CD4-positive, alpha-beta T cell treated with Interleukin-10 for 1 hour (primary cell): ENCODE data around the gene MYO9B.
"Not testable (repeated sequence)": the region's sequence is repeated elsewhere in the genome, so short reads cannot be mapped to it uniquely, and the experiment has no call there.

Experiments
- DNase-seq: peaks from one replicate; pipeline ENCODE4 v3.0.0-alpha.2; 2020

Gene MYO9B

DNA sequence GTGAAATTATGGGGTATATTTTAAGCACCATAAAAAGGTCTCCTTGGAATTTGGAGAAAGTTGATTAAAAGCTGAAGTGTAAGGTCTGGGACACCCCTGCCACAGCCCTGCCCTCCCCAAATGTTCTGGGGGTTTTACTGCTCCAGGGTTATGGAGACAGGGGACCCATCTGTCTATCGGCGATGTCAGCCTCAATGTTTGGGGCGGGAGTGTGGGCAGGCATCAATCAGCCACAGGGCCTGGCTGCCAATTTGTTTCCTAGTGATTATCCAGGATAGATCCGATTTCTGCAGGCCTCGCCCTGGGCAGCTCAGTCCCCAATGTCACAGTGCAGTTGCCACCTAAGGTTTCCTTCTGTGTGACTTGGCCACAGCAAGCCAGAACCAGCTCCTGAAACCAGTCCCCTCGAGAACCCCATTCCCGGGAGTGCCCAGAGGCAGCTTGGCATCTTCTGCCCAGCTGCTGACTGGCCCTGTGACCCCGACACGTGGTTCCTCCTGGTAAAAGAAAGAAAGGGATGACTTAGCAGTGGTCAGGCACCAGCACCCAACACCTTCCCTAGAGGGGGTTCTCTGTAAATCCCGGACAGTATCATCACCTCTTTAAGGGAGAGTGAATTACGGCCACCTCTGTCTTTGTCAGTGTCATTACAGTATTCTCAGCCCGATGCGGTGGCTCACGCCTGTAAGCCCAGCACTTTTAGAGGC, 41.6 kb downstream of the MYO9B start:
- DNase-seq: no peak

DNA sequence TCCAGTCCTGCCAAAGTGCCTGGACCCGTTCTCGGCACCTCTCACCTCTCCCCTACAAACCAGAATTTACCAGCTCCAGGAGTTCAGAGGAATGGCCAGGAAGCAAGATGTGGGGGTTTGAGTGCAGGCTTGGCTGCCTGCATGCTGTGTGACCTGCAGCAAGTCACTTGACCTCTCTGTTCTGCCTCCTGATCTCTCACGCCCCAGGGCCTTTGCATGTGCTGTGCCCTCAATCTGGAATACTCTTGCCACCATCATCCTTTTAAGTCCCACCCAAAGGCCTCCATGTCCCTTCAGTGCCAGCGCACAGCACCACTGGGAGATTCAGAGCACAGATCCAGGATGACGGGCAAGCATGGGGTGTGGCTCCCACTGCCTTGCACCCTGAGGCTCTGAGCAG, 43.4 kb downstream of the MYO9B start:
- DNase-seq: no peak

DNA sequence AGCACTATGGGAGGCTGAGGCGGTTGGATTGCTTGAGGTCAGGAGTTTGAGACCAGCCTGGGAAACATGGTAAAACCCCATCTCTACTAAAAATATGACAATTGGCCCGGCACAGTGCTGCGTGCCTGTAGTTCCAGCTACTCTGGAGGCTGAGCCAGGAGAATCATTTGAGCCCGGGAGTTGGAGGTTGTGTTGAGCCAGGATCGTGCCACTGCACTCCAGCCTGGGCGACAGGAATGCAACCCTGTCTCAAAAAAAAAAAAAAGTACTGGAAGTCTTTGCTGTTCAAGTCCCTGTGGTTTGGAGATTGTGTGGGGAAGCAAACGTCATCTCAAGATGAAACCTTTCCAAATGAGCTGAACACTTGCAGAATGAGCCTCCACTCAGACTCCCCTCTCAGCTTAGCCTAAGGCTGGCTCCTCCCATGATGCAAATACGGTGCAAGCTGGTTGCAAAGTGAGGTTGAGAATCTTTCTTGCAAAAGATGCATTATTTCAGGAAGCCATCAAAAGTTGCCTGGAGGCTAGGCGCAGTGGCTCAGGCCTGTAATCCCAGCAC, 46.2 kb downstream of the MYO9B start:
- no peak for DNase-seq

DNA sequence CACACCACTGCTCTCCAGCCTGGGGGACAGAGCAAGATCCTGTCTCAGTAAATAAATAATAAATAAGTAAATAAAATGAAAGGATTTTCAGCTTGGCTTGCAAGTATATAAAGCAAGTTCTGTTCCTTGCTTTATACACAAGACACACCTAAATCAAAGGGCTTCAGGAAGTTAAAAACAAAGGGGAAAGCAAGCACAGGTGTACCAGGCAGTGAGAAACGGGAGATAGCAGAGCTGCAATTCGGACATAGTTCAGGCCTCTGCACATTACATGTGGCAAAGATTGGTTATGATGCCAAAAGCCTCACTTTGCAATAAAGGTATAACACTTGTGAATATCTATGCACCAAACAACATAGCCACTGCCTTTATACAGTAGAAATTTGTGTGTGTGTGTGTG, 47.5 kb downstream of the MYO9B start:
- no peak for DNase-seq

GRCh38 chr19:17124025-17124424, 48.4 kb downstream of the MYO9B start:
- DNase-seq: no peak

- DNase-seq: peak; percentile 72
These were observed 49.6 kb downstream of the MYO9B start for GRCh38 chr19:17125062-17125727.

DNA sequence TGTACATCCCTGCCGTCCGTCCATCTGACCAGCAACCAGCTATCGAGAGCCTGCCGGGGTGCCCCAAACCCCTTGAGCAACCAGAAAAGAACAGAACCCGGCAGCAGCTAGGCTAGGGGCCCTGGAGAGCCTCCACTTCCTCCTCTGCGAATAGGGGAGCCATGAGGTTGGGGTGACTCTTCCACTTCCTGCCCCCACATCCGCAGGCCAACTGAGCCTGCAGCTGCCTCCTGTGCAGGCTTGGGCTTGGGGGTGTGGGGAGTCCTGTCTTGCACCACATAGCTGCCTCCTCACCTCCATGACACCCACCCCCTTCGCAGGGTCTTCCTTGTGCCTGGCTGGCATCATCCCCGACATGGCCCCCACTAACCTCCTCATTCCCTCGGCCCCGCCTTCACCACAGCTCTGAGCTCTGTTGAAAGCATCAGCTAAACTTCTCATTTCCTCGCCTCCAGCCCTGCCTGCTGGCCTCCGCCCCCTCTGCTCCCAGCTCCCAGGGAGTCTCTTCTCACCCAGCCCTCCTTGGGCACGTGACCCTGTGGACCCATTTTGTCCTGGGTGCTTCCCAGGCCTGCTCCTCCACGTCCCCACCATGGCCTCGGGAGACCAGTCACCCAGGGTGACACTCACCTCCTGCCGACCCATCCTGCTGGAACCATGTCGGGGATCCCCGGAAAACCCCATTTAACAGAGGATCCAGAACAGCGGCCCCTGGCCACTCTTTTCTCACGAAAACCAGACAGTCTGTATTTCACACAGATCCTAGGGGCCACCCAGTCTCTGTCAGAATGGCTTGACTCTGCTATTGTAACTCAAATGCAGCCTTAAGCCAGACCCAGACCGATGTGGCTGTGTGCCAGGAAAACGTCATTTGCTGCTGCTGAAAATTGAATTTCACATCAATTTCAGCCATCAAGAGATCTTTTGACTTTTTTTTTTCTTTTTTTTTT, 50.4 kb downstream of the MYO9B start:
- DNase-seq: peak; percentile 81

- no peak for DNase-seq
These were observed 52.1 kb downstream of the MYO9B start for GRCh38 chr19:17127671-17128070.

DNA sequence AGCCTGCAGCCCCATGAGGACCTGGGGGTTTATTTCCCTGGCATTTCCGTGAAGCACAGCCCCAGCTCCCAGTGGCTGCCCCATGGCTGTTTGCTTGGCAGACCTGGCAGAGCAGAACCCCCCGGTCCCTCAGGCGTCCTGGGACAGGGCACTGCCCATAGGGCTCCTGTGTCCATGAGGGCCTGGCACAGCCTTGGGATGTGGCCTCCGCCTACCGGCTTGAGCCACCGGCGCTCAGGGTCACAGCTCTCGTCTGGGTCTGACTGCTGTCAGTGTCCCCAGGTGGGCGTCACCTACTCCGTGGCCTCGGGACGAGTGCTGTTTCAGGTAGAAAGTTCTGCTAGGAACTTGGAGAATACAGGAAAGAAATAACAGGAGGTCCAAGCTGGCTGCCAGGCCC, 52.8 kb downstream of the MYO9B start:
- no peak for DNase-seq

DNA sequence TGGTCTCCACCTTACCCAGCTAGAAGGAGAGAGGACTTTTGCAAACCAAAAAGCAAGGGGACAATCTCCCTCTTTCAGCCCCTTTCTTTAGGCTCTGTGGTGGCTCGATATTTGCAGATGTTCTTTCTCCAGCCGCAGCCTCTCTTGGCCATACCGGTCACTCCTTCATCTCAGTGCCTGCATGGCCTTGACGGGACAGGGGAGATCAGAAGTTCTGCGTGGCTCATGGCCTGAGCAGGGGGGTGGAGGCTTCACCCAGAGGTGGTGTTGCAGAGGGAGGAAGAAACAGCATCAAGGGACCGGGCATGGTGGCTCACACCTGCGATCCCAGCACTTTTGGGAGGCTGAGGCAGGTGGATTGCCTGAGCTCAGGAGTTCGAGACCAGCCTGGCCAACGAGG, 53.2 kb downstream of the MYO9B start:
- DNase-seq: no peak

DNA sequence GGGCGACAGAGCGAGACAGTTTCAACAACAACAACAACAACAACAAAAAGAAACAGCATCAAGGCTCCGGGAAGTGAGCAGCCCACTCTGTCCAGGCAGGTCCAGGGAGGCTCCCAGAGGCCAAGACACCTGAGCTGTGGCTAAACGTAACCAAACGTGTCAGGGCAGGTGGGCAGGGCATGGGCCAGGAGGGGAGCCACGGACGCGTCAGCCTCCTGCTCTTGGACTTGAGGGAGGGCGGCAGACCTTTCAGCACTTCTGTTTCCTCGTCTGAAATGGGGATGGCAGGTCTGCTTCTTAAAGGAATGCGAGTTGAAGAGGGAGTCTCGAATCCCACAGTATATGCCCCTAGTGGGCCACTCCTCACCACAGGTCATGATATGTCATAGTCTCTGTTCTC, 53.8 kb downstream of the MYO9B start:
- DNase-seq: no peak

GRCh38 chr19:17135001-17135853, 59.6 kb downstream of the MYO9B start:
- DNase-seq: peak; percentile 11

DNA sequence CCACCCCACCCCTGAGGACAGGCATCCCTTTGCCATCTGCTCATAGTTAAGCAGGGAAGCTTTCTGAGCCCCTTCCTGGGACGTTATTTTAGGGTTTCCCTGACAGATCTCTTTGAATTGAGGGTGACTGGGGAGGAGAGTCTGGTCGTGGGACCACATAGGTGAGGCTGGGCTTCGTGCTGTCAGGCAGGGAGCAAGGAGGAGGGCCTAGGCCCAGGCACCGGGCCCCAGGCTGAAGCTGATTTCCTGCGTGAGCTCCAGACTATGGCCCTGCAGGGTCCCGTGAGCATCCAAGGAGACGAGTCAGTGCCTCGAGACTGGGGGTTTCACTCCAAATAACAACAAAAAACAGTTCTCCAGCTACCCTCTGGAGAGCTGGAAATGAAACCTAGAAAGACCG, 60.4 kb downstream of the MYO9B start:
- no peak for DNase-seq

DNA sequence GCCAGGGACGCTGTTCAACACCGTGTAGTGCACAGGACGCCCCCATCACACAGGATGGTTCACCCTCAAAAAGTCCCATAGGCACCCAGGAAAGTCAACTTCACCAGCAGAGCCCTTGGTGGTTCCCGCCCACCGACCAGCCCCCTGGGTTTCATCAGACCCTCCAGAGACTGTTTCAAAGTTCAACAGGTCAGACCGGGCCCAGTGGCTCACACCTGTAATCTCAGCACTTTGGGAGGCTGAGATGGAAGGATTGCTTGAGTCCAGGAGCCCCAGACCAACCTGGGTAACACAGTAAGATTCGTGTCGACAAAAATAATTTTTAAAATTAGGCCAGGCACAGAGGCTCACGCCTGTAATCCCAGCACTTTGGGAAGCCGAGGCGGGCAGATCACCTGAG, 61.0 kb downstream of the MYO9B start:
- no peak for DNase-seq

- no peak for DNase-seq
These were observed 61.8 kb downstream of the MYO9B start for GRCh38 chr19:17137417-17137816.

DNA sequence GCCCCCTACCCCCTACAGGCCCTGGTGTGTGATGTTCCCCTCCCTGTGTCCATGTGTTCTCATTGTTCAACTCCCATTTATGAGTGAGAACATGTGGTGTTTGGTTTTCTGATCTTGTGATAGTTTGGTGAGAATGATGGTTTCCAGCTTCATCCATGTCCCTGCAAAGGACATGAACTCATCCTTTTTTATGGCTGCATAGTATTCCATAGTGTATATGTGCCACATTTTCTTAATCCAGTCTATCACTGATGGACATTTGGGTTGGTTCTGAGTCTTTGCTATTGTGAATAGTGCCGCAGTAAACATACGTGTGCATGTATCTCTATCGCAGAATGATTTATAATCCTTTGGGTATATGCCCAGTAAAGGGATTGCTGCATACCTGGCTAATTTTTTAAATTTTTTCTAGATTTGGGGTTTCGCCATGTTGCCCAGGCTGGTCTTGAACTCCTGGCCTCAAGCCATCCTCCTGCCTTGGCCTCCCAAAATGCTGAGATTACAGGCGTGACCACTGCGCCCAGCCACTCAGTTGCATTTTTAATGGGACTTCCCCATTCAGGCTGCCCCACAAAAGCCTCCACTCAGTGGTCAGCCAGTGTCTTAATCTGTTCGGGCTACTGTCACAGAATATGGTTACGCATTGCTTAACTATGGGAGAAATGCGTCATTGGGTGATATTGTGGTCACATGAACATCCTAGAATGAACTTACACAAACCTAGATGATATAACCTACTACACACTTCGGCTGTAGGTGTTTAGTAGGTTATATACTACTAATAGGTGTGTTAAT, 62.7 kb downstream of the MYO9B start:
- DNase-seq: peak; percentile 16

DNA sequence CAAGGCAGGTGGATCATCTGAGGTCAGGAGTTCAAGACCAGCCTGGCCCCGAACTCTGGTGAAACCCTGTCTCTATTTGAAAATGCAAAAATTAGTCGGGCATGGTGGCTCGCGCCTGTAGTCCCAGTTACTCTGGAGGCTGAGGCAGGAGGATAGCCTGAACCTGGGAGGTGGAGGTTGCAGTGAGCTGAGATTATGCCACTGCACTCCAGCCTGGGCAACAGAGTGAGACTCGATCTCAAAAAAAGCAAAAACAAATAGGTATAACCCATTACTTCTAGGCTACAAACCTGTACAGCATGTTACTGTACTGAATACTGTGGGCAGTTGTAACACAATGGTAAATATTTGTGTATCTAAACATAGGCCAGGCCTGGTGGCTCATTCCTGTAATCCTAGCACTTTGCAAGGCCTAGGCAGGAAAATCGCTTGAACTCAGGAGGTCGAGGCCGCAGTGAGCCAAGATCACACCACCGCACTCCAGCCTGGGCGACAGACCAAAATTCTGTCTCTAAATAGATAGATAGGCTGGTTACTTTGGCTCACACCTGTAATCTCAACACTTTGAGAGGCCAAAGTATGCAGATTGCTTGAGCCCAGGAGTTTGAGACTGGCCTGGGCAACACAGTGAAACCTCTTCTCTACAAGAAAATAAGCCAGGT, 63.5 kb downstream of the MYO9B start:
- DNase-seq: no peak

DNA sequence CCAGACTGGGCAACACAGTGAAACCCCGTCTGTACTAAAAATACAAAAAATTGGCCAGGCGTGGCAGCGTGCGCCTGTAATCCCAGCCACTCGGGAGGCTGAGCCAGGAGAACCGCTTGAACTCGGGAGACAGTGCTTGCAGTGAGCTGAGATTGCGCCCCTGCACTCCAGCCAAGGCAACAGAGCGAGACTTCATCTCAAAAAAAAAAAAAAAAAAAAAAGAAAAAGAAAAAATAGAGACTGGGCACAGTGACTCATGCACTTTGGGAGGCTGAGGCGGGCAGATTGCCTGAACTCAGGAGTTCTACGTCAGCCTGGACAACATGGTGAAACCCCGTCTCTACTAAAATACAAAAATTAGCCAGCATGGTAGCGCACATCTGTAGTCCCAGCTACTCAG, 69.2 kb downstream of the MYO9B start:
- DNase-seq: not testable (repeated sequence)

DNA sequence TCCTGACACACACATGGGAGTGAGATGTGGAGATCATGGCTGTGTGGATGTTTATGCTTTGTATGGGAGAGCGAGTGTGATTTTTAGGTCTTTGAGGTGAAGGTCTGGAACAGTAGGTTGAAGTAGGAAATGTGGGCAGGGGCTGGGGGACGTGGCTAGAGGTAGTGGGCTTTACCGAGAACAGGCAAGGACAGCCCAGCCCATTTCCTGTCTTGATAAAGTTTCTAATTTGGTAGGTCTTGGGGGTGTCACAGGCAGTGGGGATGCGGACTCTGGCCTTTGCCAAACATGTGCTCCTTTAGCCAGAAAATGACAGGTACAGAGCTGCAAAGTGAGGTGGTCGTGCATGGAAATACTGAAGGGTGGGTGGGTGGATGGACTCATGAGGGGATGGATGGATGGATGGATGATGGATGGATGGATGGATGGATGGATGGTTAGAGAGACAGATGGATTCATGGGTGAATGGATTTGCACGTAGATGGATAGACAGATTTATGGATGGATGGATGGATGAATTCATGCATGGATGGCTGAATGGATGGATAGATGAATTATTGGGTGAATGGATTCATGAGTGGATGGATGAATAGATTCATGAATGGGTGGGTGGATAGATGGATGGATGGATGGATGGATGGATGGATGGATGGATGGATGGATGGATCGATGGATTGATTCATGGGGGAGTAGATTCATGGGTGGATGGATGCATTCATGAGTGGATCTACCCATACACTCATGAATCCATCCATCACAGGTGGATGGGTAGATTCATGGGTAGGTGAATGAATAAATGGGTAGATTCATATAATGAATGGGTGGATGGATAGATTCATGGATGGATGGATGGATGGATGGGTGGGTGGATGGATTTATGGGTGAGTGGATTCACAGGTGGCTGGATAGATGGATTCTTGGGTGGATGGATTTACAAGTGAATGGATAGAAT, 70.2 kb downstream of the MYO9B start:
- DNase-seq: no peak

GRCh38 chr19:17148130-17148529, 72.6 kb downstream of the MYO9B start:
- no peak for DNase-seq
